Activated CD8-positive, alpha-beta memory T cell treated with anti-CD3 and anti-CD28 coated beads, Interleukin-2, amount 50 U/mL, for 4 hours (primary cell): ENCODE measurements around the gene PUS1.
"Not testable (repeated sequence)": the region's sequence is repeated elsewhere in the genome, so short reads cannot be mapped to it uniquely, and the experiment has no call there.

ENCODE experiments used
- DNase-seq: peaks from one replicate; pipeline ENCODE4 v3.0.0-alpha.2; 2020

Gene PUS1

DNA sequence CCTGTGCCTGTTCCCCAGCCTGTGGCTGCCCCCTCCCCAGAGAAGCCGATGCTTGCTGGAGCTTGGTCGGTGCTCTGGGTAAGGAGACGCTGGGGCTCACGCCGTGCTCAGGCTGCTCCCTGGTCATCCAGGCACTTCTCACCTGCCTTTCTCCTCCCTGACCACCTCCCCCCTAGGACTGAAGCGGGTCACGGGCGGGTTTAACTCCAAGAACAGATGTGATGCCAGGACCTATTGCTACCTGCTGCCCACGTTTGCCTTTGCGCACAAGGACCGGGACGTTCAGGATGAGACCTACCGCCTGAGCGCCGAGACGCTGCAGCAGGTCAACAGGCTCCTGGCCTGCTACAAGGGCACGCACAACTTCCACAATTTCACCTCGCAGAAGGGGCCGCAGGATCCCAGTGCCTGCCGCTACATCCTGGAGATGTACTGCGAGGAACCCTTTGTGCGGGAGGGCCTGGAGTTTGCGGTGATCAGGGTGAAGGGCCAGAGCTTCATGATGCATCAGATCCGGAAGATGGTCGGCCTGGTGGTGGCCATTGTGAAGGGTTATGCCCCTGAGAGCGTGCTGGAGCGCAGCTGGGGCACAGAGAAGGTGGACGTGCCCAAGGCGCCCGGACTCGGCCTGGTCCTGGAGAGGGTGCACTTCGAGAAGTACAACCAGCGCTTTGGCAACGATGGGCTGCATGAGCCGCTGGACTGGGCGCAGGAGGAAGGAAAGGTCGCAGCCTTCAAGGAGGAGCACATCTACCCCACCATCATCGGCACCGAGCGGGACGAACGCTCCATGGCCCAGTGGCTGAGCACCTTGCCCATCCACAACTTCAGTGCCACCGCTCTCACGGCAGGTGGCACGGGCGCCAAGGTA, 12.3 kb downstream of the PUS1 start:
- DNase-seq = no peak

GRCh38 chr12:131941987-131942341, 12.9 kb downstream of the PUS1 start:
- DNase-seq = no peak

DNA sequence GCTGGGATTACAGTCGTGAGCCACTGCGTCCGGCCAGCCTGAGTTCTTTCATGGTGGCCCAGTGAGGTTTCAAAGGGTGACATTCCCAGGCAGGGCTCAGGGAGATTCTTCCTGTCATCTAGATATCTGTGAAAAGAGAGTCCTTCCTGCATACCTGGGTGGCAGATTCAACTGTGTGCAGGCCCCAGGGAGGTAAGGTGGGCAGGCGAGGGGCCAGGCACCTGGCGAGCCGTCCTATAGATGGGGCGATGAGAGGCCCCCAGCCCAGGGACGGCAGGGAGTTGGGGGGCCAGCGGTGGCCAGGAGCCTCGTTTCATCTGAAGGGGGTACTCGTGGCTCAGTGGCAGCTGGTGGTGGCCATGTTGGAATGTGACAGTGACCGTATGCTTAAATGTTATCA, 13.6 kb downstream of the PUS1 start:
- DNase-seq = no peak

DNA sequence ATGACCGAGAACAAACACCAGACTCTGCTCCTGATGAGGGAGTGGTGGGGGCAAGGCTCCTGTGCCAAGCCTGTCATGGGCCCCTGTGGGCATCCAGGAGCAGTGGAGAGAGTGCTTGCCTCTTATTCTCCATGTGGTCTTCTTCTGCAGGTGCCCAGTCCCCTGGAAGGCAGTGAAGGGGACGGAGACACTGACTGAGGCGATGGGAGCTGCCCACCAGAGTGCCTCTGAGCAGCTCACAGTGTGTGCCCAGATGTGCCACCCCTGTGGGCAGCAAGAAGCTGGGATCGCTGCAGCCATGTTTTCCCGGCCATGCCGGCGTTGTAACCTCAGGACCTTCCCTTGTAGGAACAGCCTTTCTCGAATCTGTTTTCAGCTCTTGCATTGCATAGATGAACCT, 14.3 kb downstream of the PUS1 start:
- DNase-seq = no peak

DNA sequence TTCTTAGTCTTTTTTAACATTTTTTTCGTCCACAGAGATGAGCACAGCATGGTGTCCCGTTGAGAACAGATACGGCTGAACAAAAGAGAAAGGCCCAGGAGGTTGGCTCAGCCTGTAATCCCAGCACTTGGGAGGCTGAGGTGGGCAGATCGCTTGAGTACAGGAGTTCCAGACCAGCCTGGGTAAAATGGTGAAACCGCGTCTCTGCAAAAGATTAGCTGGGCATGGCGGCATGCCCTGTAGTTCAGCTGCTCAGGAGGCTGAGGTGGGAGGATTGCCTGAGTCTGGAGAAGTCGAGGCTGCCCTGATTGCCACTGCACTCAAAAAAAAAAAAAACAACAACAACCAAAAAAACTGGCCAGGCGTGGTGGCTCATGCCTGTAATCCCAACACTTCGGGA, 14.8 kb downstream of the PUS1 start:
- DNase-seq = no peak

DNA sequence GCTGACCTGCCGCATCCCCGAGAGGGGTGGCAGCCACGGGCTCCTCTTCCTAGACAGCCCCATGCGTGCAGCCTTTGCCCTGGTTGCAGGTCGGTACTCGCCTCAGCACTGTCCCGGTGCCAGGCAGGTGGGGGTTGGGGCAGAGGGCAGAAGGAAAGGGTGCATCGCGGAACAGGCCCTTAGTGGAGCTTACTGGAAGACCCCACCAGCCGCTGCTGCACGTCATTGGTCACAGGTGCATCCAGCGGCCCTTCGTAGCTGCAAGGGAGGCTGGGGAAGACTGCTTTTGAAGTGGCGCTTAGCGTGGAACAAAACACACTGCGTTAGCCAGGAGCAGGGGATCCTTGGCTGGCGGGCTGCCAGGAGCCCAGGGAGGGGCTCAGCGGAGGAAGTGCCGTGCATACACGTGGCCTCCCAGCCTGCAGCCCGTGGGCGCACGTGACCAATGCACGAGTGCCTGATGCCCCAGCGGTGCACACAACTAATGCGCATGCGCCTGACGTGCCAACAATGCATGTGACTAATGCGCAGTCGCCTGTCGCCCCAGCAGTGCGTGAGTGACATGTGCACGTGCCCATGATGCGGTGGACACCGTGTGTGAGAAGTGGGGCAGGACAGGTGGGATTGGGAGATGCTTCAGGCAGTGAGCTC, 15.7 kb downstream of the PUS1 start:
- DNase-seq = no peak

- DNase-seq = no peak
Measured at GRCh38 chr12:131946757-131947156, 17.7 kb downstream of the PUS1 start.

GRCh38 chr12:131947482-131948027, 18.5 kb downstream of the PUS1 start:
- no peak for DNase-seq

- DNase-seq = no peak
Measured at GRCh38 chr12:131948166-131948712, 19.2 kb downstream of the PUS1 start.

DNA sequence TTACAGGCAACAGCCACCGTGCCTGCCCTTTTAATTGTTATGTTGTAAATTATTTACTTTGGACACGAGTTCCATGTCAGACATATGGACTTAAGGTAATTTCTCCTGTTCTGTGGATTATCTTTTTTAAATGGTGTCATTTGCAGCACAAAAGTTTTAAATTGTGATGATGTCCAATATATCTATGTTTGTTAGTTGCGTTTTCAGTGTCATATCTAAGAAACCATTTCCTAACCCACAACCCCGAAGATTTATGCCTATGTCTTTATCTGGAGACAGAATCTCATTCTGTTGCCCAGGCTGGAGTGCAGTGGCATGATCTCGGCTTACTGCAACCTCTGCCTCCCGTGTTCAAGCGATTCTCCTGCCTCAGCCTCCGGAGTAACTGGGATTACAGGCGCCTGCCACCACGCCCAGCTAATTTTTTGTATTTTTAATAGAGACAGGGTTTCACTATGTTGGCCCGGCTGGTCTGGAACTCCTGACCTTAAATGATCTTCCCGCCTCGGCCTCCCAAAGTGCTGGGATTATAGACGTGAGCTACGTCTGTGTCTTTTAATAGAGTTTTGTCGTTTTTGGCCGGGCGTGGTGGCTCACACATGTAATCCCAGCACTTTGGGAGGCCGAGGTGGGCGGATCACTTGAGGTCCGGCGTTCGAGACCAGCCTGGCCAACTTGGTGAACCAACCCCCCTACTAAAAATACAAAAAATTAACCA, 19.8 kb downstream of the PUS1 start:
- DNase-seq = not testable (repeated sequence)

DNA sequence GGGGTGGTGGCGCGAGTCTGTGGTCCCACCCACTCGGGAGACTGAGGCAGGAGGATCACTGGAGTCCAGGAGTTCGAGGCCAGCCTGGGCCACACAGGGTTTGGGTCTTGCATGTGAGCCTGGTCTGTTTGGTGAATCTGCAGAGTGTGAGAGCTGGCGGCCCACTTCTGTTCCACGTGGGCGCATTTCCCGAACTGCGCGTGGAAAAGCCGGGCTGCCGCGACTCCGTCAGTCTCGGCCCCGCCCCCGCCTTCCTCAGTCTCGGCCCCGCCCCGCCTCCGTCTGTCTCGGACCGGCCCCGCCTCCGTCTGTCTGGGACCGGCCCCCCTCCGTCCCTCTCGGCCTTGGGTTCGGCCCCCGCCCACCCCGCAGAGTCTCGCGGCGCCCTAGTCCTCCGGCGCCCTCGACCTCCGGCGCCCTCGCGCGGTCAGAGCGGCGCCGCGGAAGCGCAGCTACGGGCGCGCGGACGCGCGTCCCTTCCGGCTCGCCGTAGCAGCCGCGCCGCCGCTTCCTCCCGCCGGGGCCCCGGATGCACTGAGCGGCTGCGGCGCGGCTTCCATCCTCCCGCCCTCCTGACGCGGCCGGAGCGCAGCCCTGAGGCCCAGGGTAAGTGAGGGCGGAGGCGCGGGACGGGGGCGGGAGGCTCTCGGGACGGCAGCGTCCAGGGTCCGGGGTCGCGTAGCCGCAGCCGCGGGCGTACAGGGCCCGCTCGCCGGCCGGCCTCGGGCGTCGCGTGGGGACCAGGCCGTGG, 20.5 kb downstream of the PUS1 start, which contains the start of gene EP400:
EP400 (plus strand) TSS at position 512 of the 751 bp plus-strand sequence. CDS start 10,678 bp downstream, outside the sequence.
- DNase-seq = peak; percentile 98

- peak; percentile 52 for DNase-seq
Measured at GRCh38 chr12:131950182-131950913, 21.3 kb downstream of the PUS1 start.

GRCh38 chr12:131953810-131954209, 24.7 kb downstream of the PUS1 start:
- not testable (repeated sequence) for DNase-seq

DNA sequence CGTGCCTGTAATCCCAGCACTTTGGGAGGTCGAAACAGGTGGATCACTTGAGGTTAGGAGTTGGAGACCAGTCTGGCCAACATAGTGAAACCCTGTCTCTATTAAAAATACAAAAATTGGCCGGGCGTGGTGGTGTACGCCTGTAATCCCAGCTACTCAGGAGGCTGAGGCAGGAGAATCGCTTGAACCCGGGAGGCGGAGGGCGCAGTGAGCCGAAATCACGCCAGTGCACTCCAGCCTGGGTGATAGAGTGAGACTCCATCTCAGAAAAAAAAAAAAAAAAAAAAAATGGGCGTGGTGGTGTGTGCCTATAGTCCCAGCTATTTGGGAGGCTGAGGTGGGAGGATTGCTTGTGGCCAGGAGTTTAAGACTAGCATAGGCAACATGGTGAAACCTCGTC, 25.4 kb downstream of the PUS1 start:
- not testable (repeated sequence) for DNase-seq

DNA sequence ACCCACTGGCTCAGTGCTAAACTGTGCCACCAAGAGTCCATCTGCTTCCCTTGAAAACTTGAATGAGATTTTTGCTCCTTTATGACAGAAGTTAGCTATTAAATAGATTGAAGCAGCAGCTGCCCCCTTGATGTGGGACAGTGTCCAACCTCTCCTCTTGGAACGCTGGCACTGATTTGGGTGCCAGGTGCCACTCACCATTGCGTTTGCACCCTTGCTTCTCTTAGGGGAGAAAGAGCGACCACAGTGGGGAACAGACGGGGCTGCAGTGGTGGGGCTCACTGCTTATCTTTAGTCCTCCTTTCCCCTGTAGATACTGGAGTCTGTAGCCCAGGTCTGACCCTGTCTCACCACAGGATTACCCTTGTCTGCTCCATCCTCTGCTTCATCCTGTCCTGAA, 30.0 kb downstream of the PUS1 start:
- DNase-seq = no peak

- DNase-seq = no peak
Measured at GRCh38 chr12:131959641-131960589, 30.8 kb downstream of the PUS1 start.

GRCh38 chr12:131960590-131961325, 31.7 kb downstream of the PUS1 start:
- not testable (repeated sequence) for DNase-seq

DNA sequence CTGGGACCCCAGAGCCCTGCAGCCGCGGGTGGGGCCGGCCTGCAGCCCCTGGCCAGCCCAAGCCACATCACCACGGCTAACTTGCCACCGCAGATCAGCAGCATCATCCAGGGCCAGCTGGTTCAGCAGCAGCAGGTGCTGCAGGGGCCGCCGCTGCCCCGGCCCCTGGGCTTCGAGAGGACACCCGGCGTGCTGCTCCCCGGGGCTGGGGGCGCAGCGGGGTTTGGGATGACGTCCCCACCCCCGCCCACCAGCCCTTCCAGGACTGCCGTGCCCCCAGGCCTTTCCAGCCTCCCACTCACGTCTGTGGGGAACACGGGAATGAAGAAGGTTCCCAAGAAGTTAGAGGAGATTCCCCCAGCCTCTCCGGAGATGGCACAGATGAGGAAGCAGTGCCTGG, 32.3 kb downstream of the PUS1 start:
- DNase-seq = not testable (repeated sequence)

GRCh38 chr12:131962069-131962468, 33.0 kb downstream of the PUS1 start:
- DNase-seq = no peak

GRCh38 chr12:131963381-131963780, 34.3 kb downstream of the PUS1 start:
- DNase-seq = no peak
